NT2/D1 (cell line): ENCODE results near the gene EDDM13.
"Not testable (repeated sequence)": the region's sequence is repeated elsewhere in the genome, so short reads cannot be mapped to it uniquely, and the experiment has no call there.

Source experiments
- DNase-seq: peaks from one replicate; pipeline ENCODE4 v3.0.0-alpha.2; 2011; ENCODE audit warnings: low read depth, low spot score
- H3K27me3 ChIP-seq: 2 replicates; pipeline ENCODE4 v1.6.0; 2011; ENCODE audit warnings: mild to moderate bottlenecking; ENCODE audit not compliant: insufficient read length, insufficient read depth
- H3K36me3 ChIP-seq: 2 replicates; pipeline ENCODE4 v1.6.1; 2011; ENCODE audit warnings: mild to moderate bottlenecking, low read length, mixed read lengths; ENCODE audit not compliant: insufficient read depth, insufficient read length
- H3K4me1 ChIP-seq: 2 replicates; pipeline ENCODE4 v1.5.1; 2011; ENCODE audit not compliant: insufficient read depth, insufficient read length
- H3K4me3 ChIP-seq: 2 replicates; pipeline ENCODE4 v1.5.1; 2011; ENCODE audit warnings: low read depth; ENCODE audit not compliant: insufficient read length
- H3K9ac ChIP-seq: 2 replicates; pipeline ENCODE4 v1.6.0; 2011; ENCODE audit warnings: low read depth; ENCODE audit not compliant: insufficient read length
- H3K9me3 ChIP-seq: 2 replicates; pipeline ENCODE4 v1.5.1; 2011; ENCODE audit warnings: mild to moderate bottlenecking, low read length; ENCODE audit not compliant: insufficient read depth
- SUZ12 ChIP-seq: IDR thresholded peaks from 2 replicates; pipeline ENCODE4 v1.6.1; 2011; ENCODE audit not compliant: insufficient read length, insufficient read depth; ENCODE audit errors: extremely low read depth
- YY1 ChIP-seq: IDR thresholded peaks from 2 replicates; pipeline ENCODE4 v1.6.1; 2011; ENCODE audit not compliant: insufficient read length, insufficient read depth
- ZNF274 ChIP-seq: IDR thresholded peaks from 2 replicates; pipeline ENCODE4 v1.6.1; 2011; ENCODE audit warnings: mild to moderate bottlenecking, low read depth, low read length

Gene EDDM13

DNA sequence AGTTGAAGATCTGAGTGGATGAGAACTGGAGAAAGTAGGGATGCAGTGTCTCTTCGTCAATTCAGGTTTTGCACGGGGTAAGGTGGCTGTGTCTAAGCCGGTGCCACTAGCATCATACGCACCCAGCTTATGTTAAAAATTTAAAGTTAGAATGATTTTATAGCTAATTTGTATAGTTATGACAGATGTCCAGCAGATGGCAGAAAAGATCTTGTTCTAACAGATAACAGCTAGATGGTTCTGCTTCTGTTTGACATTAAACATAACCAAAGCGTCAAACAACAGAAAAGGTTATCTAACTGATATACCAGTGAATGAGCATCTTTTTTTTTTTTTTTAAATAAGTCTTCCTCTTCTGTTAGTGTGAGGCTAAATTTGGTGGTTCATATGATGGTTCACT lies 18.8 kb upstream of the EDDM13 start:
- Histone ChIP-seq H3K27me3 (no peaks in the 10 kb centered on the region), H3K36me3 (no peaks in the 10 kb centered on the region), H3K9ac (no peak overlapping the region), H3K4me1 (no peaks in the 10 kb centered on the region), H3K4me3 (no peak overlapping the region), H3K9me3 (no peaks in the 10 kb centered on the region)
- no peak for TF ChIP-seq SUZ12
- TF ChIP-seq YY1, result no peak
- TF ChIP-seq ZNF274, result no peak
- DNase-seq, result no peak

DNA sequence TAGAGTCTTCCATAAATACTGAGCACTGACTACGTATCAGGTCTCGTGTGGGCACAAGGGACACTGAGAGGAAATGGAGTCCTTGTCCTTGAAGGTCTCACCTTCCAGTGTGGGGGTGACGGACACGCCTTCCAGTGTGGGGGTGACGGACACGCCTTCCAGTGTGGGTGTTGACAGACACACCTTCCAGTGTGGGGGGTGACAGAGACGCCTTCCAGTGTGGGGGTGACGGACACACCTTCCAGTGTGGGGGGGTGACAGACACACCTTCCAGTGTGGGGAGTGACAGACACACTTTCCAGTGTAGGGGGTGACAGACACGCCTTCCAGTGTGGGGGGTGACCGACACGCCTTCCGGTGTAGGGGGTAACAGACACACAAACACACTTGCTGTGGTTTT lies 14.3 kb upstream of the EDDM13 start:
- no peak overlapping the region for H3K9ac ChIP-seq
- H3K4me3 ChIP-seq, result no peak overlapping the region
- no peaks in the 10 kb centered on the region for H3K36me3 ChIP-seq
- H3K4me1 ChIP-seq, result no peaks in the 10 kb centered on the region
- H3K27me3 ChIP-seq, result no peaks in the 10 kb centered on the region
- H3K9me3 ChIP-seq, result no peaks in the 10 kb centered on the region
- no peak for TF ChIP-seq ZNF274
- no peak for TF ChIP-seq YY1
- TF ChIP-seq SUZ12, result no peak
- DNase-seq, result no peak

DNA sequence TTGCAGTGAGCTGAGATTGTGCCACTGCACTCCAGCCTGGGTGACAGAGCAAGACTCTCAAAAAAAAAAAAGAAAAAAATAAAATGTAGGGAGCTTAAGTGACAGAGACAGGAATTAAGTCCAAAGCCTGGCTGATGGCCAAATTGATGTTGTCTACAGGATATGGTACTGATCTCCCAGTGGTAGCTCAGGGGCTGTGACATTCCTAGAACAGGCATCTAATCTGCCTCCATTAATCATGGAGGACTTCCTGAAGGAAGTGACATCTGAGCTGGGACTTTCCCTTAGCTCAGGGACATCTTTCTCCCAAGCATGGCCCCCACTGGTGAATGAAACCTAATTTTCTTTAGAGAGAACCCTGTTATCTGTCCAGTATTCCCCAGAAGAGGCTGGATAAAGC lies 11.4 kb upstream of the EDDM13 start:
- no peak for DNase-seq
- TF ChIP-seq SUZ12, result no peak
- TF ChIP-seq ZNF274, result no peak
- no peak for TF ChIP-seq YY1
- Histone ChIP-seq H3K27me3 (no peaks in the 10 kb centered on the region), H3K4me1 (no peaks in the 10 kb centered on the region), H3K36me3 (no peaks in the 10 kb centered on the region), H3K4me3 (no peak overlapping the region), H3K9ac (no peak overlapping the region), H3K9me3 (no peaks in the 10 kb centered on the region)

DNA sequence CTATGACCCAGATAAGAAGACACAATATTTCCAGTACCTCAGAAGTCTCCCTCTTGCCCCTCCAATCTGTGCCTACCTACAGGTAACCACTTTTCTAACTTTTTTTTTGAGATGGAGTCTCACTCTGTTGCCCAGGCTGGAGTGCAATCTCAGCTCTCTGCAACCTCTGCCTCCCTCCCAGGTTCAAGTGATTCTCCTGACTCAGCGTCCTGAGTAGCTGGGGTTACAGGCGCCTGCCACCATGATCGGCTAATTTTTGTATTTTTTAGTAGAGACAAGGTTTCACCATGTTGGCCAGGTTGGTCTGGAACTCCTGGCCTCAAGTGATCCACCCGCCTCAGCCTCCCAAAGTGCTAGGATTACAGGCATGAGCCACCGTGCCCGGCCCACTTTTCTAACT lies 10.6 kb upstream of the EDDM13 start:
- not testable (repeated sequence) for H3K36me3 ChIP-seq, H3K4me1 ChIP-seq, H3K9ac ChIP-seq, H3K27me3 ChIP-seq, H3K9me3 ChIP-seq, DNase-seq, H3K4me3 ChIP-seq

DNA sequence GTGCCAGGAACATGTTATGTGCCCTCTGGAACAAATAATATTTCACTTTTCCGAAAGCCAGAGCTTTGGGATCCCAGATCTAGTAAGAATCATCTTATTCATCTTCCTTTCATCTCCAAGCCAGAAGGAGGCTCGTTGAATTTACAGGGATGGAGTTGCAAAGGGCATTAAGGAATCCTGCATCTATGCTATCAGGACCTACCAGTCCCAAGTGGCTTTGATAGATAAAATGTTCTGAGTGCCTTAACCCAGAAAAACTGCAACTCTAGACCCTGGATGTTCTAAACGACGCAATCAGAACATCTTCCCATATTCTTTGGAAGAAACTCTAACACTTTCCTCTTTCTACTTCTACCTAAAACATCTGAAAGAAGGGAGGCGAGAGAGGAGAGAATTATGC lies 9.2 kb upstream of the EDDM13 start:
- Histone ChIP-seq H3K9ac (no peak overlapping the region), H3K27me3 (no peaks in the 10 kb centered on the region), H3K9me3 (no peaks in the 10 kb centered on the region), H3K36me3 (no peaks in the 10 kb centered on the region), H3K4me3 (no peak overlapping the region), H3K4me1 (no peaks in the 10 kb centered on the region)
- TF ChIP-seq SUZ12 (no peak), YY1 (no peak), ZNF274 (no peak)
- DNase-seq, result no peak

DNA sequence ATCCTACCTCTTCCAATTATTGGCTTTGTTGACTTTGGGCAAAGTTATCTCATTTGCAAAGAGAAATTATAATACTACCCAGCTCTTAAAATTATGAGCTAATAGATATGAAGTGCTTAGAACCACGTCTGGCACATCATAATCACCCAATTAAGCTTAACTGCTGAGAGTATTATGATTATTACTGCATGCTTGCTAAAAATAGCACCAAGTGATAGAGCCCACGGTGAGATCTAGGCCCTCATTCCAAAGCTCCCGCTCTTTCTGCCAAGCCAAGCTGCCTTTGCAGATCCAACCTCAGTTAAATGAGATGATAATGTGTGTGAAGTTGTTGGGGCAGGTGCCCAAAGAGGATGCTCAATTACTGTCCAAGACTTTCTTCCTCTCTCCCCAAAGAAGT lies 6.5 kb upstream of the EDDM13 start:
- Histone ChIP-seq H3K9ac (no peak overlapping the region), H3K4me1 (no peaks in the 10 kb centered on the region), H3K36me3 (no peaks in the 10 kb centered on the region), H3K9me3 (no peaks in the 10 kb centered on the region), H3K27me3 (no peaks in the 10 kb centered on the region), H3K4me3 (no peak overlapping the region)
- no peak for DNase-seq
- TF ChIP-seq SUZ12 (no peak), ZNF274 (no peak), YY1 (no peak)

DNA sequence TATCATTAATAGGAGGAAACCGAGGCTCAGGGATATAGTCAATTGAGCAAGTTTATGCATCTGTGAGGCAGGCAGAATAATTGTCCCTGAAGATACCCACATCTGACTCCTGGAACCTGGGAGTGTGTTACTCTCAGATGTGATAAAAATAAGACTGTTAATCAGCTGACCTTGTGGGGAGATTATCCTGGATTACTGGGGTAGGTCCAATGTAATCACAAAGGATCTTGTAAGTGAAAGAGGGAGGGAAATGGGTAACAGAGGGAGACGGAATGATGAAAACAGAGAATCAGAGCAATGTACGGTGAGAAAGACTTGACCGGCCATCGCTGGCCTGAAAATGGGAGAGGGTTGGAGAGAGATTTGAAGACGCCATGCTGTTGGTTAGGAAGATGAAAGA lies 3.2 kb upstream of the EDDM13 start:
- Histone ChIP-seq H3K27me3 (no peaks in the 10 kb centered on the region), H3K4me1 (no peaks in the 10 kb centered on the region), H3K9me3 (no peaks in the 10 kb centered on the region), H3K4me3 (no peak overlapping the region), H3K36me3 (no peaks in the 10 kb centered on the region), H3K9ac (no peak overlapping the region)
- DNase-seq, result no peak
- TF ChIP-seq ZNF274, result no peak
- no peak for TF ChIP-seq YY1

DNA sequence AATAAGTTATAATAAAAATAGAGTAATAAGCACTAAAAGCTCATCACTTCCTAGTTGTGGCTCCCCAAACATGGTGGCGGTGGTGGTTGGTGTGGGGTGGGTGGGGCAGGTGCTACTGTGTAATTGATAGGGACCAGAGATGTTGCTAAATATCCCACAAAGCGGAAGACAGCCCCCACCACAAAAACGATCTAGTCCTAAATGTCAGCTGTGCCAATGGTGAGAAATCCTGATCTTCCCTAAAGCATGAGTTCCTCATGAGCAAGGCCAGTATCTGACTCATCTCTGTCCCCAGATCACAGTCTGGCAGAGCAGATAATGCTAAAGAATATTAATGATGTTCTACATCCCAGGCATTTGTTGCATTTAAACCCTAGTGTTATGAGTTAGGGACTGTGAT lies 1.9 kb upstream of the EDDM13 start:
- Histone ChIP-seq H3K27me3 (no peaks in the 10 kb centered on the region), H3K9ac (no peak overlapping the region), H3K9me3 (no peaks in the 10 kb centered on the region), H3K36me3 (no peaks in the 10 kb centered on the region), H3K4me1 (no peaks in the 10 kb centered on the region), H3K4me3 (no peak overlapping the region)
- no peak for TF ChIP-seq SUZ12
- no peak for TF ChIP-seq ZNF274
- TF ChIP-seq YY1, result no peak
- no peak for DNase-seq
